HG02981 (cell line): Measurements from ENCODE around the gene ALS2.
"Not testable (repeated sequence)": the region's sequence is repeated elsewhere in the genome, so short reads cannot be mapped to it uniquely, and the experiment has no call there.

Experiments used
- ATAC-seq: cut with Tn5 transposase; IDR thresholded peaks from one replicate; pipeline ENCODE4 v1.9.1; 2021; ENCODE audit warnings: mild to moderate bottlenecking, moderate library complexity; ENCODE audit not compliant: unreplicated experiment

ALS2 gene

DNA sequence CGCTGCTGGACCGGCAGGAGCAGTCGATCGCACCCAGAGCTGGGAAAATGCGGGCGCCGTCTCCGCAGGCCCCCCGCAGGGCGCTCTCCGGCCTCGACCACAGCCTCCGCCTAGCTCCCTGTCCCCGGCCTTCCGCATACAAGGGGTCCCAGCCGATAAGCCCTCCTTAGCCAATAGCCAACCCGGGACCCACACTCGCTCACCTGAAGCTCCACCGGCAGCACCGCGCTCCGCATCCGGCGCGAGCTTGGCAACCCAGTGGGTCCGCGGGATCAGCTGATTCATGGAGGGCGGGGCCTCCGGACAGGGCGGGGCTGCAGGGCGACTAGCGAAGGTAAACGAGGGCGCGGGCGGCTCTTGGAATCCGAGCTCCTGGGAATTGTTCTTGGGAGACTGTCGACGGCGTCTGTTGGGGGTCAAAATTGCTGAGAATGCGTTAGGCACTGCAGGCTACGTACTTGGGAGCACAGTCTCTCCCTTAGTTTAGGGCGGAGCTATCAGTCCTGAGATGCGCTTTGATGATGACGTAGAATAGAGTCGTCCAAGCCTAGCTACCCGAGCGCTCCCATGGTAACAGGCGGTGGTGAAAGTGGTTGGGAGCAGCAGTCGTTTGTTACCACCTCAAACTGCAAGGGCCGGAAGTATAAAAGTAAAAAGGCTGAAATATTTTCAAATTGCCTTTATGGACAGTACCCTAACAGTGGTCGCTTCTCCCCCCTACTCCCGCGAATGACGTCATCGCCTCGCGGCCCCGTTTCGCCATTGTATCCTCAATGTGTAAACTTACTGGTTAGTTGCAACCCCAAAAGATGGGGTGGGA, at the start of gene ALS2:
TSS of gene ALS2 (minus strand) at position 260 of the 820 bp plus-strand sequence. CDS start 12,048 bp downstream, outside the sequence.
- ATAC-seq, result peak; percentile 93

DNA sequence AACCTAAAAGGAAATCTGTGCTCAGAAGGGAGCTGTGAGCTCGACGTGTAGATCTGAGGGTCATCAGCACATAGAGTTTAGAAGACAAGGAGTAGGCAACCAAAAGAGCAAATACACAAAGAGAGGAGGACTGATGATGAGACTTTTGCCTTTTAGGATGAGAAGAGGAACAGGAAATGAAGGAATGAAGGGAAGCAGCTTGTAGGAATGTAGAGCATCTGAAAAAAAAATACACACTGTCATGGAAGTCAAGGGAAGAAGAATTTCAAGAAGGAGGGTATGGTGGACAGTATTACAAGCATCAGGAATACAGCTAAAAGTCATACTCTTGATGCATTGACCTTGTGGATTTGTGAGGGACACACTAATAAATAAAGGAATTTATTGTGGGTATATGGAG, 47.5 kb upstream of the ALS2 start:
- ATAC-seq, result no peak

DNA sequence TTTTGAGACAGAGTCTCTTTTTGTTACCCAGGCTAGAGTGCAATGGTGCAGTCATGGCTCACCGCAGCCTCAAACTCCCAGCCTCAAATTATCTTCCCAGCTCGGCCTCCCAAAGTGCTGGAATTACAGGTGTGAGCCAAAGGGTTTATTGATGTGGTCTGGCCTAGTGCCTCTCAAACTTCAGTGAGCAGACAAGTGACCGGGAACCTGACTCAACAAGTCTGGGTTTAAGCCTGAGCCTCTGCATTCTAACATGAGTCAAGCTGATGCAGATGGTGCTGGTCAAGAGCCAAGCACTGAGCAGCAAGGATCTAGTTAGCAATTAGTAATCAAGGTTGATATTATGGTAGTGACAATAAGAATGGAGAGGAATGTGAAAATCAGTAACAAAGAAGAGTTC, 46.9 kb upstream of the ALS2 start:
- ATAC-seq, result no peak

DNA sequence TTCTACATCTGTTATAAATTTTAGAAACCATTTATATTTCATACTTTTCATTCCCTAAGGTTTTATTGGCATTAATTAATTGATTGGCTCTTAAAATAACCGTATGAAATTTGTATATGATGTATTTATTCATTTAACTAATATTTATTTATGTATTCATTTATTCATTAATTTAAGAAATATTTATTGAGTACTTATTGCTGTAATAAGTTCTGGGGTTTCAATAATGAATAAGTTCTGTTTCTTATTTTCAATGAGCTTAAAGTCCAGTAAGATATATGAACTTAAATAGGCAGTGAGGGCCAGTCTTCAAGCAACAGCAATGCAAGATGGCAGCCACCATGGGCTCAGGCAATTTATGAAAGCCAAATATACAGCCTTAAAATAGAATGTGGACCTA, 43.5 kb upstream of the ALS2 start:
- no peak for ATAC-seq

DNA sequence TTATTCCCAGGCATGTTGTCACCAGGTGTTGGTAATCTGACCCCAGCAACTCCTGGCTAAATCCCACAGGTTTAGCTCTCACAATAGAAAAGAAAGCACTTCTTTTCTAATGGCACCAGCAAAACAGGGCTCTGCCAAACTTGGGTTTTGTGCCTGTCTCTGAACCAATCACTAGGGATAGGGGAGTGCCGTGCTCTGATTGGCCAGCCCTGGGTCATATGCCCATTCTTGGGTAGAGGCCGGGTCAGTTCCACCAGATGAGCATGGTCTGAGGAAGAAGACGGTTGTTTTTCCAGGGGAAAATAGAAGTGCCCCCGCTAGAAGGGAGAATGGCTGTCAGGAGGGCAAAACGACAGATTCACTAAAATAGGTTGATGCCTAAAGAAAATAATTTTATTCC, 40.3 kb upstream of the ALS2 start:
- no peak for ATAC-seq

DNA sequence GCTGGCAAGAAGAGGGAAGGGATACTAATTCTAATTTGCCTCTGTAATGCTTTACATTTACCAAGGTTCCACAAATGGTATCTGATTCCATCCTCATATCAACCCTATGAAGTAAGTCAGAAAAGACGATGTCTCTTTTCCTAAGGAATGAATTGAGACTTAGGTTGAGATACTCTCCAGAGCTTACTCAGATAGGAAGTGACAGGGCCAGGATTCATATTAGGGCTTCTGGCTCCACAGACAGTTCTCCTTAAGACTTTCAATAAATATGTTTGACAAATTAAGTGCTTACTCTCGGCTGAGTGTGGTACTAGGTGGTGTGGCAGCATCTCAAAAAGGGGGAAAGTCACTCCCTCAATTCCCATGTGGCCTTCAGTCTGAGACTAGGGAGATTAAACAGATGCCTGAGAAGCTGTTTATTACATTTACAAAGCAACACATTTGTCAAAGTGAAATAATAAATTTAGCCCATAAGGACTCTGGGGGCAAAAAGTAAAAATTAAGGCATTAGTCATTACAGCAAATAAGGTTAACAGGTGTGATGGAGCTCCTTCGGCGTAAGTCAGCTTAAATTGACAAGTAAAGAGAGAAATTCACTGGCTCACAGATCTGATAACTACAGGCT, 39.8 kb upstream of the ALS2 start:
- no peak for ATAC-seq

DNA sequence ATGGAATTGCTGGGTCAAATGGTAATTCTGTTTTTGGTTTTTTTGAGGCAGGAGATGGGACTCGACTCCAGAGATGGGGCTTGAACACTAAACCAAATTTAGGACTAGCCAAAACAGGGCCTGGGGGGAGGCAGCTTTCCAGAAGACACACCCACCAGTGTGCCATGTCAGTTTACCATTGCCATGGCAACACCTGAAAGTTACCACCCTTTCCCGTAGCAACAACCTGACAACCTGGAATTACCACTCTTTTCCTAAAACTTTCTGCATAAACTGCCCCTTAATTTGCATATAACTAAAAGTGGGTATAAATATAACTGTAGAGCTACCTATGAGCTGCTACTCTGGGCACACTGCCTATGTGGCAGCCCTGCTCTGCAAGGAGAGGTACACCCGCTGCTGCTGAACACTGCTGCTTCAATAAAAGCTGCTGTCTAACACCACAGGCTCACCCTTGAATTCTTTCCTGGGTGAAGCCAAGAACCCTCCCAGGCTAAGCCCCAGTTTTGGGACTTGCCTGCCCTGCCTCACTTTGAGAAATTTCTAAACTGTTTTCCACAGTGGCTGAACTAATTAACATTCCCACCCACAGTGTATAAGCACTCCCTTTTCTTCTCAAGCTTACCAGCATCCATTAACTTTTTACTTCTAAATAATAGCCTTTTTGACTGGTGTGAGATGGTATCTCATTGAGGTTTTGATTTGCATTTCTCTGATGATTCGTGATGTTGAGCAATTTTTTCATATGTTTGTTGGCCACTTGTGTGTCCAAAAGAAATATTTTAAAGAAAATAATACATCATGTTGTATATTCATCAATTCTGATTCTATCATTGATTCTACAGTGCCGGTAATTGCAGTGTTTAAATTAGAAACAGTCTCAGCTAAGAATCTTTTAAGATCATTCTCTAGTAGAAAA, 36.2 kb upstream of the ALS2 start:
- ATAC-seq, result no peak

DNA sequence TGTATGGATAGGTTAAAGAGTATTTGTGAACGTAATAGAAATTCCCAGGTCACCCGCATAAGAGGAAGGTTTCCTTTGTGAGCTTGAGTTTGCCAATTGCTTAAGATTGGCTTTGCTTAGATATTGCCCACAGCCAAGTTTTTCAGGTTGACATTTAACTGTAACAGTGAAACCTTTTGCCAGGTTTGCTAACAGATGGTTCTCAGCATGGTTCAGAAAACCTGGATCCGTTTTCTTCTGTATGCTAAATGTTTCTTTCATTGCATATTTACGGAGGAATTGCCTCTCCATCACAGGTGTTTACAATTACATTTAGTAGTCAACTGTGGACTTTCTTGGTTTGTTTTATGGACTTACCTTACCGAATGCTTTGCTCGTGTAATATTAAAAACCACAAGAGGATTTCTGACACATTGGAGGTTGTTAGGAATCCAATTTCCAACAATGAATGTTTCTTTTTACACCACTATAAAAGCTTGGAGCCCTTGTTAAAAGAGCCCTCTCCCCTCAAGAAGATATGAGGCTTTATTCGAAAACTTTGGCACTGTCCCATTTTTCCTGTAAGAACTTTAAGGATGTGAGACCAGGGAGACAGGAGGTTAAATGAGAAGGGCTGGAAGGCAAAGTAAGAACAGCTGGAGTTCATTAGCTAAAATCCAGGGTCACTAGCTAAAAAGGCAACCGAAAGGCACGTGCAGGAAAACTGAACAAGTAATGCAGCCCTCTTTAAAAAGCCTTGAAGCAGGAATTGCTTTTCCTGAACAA, 33.4 kb upstream of the ALS2 start:
- ATAC-seq, result no peak

DNA sequence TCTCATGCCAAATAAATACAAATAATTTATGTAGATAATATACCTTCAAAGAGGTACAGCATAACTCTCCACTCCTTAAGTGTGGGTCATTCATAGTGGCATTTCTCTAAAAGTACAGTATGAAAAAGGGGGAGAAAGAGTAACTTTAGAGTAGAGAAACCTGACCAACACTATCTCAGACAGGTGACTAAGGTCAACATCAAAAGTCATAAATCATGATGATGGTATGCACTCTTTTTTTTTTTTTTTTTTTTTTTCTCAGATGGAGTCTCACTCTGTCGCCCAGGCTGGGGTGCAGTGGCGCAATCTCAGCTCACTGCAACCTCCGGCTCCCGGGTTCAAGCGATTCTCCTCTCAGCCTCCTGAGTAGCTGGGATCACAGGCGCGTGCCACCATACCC, 29.9 kb upstream of the ALS2 start:
- ATAC-seq, result not testable (repeated sequence)

DNA sequence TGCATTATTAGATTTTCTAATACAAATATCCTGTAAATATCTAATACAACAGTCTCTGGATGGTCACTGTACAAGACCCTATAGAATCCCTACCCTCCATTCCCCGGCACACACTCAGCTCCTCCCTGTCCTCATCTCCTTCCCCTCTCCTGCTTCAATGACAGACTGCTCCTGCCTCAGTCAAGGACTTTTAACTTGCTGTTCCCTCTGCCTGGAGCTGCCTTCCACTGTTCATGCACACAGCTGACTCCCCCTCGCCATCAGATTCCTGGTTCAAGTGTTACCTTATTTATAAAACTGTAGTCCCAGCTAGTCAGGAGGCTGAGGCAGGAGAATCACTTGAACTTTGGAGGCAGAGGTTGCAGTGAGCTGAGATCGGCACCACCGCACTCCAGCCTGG, 28.9 kb upstream of the ALS2 start:
- no peak for ATAC-seq

DNA sequence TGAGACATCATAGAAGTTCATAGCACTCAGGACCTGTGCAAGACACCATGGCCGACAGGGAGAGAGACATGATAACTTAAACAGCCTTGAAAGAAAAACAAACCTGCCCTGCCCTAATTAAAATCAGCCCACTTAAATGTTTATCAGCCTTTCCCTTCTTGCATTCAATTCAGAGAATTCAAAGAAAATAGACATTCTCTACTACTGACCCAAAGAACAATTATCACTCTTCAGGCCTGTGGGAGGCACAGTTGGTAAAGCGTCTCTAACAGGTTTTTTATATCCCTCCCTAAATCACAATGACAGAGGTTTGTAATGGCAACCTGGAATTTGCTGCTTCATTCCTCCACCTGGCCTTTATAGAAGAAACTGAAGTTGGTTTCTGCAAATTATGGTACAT, 27.3 kb upstream of the ALS2 start:
- no peak for ATAC-seq

DNA sequence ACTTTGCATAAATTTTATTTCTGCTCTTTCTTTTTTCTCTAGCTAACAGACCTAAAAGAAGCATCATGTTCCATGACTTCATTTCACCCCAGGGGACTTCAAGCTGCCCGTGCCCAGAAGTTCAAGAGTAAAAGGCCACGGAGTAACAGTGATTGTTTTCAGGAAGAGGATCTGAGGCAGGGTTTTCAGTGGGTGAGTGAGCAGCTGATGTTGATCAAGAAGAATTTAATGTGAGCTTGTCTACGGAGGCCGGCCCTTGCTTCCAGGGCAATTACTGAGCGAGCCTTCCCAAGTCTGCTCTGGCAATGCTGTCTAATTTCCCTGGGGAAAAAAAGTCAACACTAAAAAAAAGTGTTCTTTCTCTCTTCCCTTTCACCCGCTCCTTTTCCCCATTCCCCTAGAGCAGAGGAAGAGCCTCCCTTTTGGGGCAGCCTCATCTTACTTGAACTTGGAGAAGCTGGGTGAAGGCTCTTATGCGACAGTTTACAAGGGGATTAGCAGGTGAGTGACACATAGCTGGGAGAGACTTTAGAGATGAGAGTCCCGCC, 26.8 kb upstream of the ALS2 start:
- ATAC-seq, result no peak

DNA sequence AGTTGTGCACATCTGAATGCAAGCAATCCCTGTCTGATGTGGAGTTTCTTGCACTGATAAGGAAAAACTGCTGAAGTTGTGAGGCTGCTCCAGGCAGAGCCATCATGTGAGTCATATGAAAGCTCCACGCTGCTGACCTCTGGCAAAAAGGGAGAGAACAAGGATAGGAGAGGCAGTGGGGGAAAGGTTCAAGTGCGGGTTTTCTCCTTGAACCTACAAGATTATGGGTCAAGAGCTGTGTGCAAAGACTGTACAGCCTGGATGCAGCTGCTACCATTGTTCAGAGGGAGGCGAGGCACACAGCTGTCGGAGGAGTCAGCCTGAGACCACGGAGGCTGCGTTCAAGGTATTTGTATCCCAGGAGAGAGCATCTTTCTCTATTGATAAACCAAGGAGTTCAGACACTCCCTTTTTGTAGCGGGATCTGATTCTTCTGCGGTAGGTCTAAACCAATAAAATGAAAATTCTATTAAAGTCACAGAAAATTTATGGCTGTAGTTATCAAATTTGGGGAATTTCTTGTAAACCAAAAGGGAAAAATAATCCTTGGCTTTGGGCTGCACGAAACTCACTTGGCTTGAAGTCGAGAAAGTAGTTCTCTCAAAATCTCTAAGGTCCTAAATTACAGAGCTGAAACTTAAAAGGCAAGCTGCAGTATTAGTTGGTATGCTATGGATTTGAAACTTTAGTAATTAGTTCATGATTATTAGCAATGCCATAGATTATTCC, 25.9 kb upstream of the ALS2 start, which contains the start of gene CDK15:
TSS of gene CDK15 (plus strand) at position 96 of the 729 bp plus-strand sequence. CDS start at position 224, 128 bp downstream.
- no peak for ATAC-seq

DNA sequence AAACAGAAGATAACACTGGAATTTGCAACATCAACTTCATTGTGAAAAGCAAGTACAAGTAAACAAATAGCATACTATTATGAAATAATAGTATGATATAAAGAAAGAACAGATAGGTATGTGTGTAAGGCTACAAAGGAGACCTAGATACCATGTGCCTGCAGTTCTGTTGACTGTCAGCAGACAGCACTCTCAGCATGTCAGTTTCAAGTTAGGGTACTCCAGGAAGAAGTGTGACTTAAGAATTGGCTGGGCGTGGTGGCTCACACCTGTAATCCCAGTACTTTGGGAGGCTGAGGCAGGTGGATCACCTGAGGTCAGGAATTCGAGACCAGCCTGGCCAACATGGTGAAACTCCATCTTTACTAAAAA, 18.2 kb upstream of the ALS2 start:
- not testable (repeated sequence) for ATAC-seq

DNA sequence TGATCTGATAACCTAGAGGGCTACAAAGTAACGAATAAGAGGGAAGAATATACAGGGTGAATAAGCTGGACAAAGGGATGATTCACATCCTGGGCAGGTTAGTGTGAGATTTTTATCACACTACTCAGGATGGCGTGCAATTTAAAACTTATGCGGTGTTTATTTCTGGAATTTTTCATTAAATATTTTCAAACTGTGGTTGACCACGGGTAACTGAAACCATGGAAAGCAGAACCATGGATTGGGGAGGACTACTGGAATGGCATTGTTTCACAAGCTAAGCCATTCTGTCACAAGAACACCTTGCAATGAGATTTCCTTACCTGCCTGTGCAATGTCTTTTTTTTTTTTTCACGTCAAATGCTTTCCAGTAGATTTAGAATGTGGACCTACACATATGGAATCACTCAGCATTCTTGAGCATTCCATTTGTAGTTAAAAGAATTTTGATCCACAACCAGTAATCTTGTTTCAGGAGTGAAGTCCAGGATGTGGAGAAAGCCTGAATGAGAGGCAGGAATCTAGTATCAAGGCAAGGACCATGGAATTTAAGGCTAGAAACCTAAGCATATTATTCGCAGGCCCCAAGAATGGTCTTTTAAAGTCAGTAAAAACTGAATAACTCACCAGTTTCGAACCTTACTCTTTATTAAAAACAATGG, 17.6 kb upstream of the ALS2 start:
- no peak for ATAC-seq

DNA sequence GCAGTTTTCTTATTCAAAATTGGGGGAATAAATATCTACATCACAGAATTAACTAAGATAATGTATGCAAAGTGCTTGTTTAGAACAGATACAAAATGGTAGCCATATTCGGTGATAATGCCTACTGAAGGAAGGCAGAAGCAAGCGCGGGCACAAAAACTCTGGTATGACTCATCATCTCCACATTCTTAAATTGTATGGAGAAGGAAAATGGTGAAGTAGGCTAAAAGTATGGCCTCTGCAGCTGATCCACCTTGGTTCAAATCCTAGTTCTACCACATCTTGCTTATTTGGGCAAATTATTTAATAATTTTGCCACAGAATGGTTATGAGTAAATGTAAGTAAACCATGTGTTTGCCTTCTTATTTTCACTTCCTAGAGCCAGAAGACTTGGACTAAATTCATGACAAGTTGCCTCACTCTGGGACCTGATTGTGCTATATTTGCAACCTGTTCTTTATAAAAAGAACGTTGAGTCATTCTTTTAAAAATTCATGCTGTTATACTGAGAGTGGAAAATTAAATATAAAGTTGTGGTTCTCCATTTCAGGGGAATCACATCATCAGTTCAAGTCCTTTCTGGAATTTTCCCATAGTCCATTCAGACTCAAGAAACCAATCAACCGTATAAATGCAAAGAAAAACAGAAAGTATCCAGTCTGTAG, 16.6 kb upstream of the ALS2 start:
- no peak for ATAC-seq

DNA sequence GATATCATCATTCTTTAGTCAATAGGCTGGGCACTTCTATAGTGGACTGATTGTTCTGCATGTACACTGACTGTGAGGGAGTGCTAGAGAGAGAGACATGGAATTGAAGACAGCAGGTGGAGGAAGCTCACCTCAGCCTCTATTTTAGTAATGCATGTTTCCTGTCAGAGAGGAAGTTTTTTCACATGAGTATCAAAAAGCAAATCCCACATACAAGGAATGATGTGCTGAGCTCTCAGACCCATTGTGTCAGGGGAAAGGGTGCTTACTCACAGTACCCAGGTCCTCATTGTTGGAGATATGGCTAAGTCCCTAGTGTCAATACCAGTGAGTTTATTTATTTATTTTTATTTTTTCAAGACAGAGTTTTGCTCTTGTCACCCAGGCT, 15.7 kb upstream of the ALS2 start:
- ATAC-seq, result no peak

DNA sequence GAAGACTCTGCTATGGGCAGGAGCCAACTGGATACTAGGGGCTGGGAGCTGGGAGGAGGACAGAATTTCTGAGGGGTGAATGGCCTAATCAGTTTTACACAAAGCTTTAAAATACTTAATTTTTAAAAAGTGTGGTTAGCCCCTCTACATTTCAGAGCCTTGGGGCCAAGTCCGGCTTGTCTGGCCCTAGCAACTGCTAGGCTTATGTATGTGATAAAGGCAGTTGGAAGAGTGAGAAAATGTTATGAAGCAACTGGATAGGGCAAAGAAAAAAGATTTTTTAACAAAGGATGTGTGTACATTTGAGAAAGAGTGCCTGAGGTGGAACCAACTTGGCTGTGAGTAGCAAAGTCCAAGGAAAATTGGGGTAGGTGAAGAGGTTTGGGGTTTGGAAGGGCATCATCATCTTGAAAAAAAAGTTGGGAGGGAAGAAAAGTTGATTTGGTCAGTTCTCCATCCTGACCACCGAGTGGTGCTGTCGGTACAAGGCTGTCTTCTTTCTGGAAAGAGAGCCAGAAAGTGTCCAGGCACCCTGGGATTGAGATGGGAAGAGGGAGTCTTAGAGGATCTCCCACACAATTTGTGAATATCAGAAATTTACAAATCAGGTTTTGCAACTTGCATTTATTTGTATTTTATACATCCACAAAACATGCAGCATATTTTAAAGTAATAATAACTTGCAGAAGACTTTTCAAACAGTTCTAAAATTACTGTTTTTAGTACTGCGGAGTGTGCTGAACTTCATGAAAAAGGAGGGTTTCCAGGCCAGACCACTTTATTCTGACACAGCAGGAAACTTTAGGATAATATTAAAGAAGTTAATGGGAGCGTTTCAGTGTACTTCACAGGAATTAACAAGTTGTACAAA, 15.1 kb upstream of the ALS2 start:
- no peak for ATAC-seq
